Measurements from ENCODE around the gene S100A11.
A peak's percentile ranks its signal among the peaks of the same experiment; 100 is the strongest.

S100A11 gene

GRCh38 chr1:152003846-152004442, 32.9 kb downstream of the S100A11 start:
- H3K4me3 ChIP-seq (ENCODE audit: low read depth, low read length) = no peak overlapping the region
- DNase-seq (ENCODE audit: low read depth) = no peak
- TF ChIP-seq, protein P1, sequence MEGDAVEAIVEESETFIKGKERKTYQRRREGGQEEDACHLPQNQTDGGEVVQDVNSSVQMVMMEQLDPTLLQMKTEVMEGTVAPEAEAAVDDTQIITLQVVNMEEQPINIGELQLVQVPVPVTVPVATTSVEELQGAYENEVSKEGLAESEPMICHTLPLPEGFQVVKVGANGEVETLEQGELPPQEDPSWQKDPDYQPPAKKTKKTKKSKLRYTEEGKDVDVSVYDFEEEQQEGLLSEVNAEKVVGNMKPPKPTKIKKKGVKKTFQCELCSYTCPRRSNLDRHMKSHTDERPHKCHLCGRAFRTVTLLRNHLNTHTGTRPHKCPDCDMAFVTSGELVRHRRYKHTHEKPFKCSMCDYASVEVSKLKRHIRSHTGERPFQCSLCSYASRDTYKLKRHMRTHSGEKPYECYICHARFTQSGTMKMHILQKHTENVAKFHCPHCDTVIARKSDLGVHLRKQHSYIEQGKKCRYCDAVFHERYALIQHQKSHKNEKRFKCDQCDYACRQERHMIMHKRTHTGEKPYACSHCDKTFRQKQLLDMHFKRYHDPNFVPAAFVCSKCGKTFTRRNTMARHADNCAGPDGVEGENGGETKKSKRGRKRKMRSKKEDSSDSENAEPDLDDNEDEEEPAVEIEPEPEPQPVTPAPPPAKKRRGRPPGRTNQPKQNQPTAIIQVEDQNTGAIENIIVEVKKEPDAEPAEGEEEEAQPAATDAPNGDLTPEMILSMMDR (conservative IDR thresholded peaks at IDR 0.05; ENCODE audit: low read depth, low read length) = peak; percentile 36

- DNase-seq (ENCODE audit: low read depth) = no peak
- TF ChIP-seq, protein P1 (conservative IDR thresholded peaks at IDR 0.05; ENCODE audit: low read depth, low read length) = no peak
- H3K4me3 ChIP-seq (ENCODE audit: low read depth, low read length) = no peak overlapping the region
Observed at GRCh38 chr1:152002960-152003359, 33.8 kb downstream of the S100A11 start.

DNA sequence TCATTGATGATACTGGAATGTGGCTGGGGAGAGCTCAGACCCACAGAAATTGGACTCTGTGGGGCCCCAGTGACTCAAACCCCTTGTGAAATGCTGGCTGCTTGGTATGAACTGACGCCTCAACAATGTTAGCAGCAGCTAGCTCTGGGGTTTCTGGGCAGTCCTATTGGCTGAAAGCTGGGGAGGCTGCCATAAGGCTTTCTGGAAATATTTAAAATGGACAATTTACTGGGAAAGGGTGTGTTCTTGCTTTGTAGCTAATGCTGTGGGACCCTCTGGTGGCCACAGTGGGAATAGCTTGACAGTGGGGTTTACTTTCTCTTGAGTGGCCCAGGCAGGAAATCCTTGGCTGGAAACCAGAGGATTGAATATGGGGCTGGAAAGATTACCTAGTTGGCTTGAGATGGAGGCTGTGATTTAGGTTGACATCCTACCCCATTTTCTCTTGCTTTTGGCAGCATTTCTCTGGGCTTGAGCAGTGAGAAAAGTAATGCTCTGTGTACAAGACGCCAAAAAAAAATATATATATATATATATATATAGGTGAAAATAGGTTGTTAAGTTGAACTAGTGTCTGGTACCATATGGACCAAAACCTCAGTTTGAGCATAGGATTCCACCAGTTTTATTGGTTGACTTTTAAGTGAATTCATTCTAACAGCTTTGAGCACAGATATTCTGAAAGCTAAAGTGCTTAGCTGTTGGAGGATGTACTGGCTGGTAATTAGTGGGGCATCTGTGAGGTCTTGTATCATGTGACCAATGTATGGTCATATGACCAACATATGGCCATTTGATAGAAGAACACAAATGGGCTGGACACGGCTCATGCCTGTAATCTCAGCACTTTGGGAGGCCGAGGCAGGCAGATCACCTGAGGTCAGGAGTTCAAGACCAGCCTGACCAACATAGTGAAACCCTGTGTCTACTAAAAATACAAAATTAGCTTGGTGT, 34.9 kb downstream of the S100A11 start:
- H3K4me3 ChIP-seq (ENCODE audit: low read depth, low read length) = no peak overlapping the region
- peak; percentile 99 for DNase-seq (ENCODE audit: low read depth)
- TF ChIP-seq, protein P1 (conservative IDR thresholded peaks at IDR 0.05; ENCODE audit: low read depth, low read length) = peak; percentile 98

DNA sequence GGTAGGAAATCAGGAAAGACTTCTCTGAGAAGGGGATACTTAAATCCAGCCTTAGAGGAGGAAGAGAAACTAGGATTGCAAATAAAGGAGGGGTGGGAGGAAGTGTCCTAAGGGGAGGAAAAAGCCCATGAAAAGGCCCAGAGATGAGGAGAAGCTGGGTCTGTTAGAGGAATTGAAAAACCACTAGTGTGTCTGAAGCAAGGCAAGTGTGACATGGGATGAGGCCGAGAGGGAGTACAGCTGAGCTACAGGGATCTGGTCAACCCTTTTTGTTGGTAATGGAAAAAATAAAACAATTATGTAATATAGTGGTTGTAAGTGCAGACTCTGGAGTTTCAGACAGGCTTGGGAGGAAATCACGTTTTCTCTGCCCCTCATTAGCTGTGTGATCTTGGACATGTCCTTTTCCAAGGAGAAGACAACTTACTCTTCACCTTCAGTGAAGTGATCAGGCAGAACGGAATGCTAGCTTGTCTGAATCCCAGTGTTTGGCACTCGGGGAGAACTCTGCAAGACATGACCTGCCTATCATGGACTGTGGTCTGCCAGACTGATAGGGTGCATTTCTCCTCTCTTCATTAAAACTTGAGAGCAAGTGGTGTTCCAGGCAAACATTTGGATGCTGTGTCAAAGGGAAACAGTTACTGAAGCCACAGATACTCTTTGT, 35.7 kb downstream of the S100A11 start:
- TF ChIP-seq, protein P1 (conservative IDR thresholded peaks at IDR 0.05; ENCODE audit: low read depth, low read length) = no peak
- DNase-seq (ENCODE audit: low read depth) = no peak
- no peak overlapping the region for H3K4me3 ChIP-seq (ENCODE audit: low read depth, low read length)

DNA sequence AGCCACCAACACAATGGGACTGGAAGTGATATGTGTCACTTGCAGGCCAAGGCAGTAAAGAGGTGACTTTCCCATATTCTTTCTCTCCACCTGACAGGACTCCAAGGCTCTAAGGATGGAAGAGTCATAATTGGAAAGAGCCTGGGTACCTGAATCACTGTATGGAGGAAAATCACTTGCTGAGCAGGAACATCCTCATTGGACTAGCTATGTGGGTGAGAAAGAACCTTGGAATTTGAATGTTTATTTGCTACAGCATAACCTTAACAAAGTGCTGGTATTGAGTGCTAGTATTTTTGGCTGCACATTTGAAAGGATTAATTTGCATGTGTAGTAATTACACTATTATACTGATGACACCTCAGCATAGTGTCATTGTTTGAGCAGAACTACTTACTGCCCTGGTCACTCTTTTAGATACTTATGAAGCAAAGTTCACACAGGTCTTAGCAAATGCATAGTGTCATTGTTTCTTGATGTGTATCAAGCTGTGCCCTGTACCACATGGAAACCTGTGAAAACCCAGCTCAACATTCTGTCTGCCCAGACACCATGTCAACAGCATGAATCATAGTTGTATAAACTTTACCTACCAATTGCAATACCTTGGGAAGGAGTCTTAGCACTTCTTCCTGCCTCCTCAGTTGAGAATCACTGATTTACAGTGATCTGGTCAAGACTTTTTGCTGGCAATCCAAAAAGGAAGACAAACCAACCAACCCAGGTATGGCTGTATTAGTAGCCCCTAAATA, 38.0 kb downstream of the S100A11 start:
- TF ChIP-seq, protein P1 (conservative IDR thresholded peaks at IDR 0.05; ENCODE audit: low read depth, low read length) = no peak
- DNase-seq (ENCODE audit: low read depth) = no peak
- no peak overlapping the region for H3K4me3 ChIP-seq (ENCODE audit: low read depth, low read length)

- TF ChIP-seq, protein P1 (conservative IDR thresholded peaks at IDR 0.05; ENCODE audit: low read depth, low read length) = no peak
- DNase-seq (ENCODE audit: low read depth) = no peak
- no peak overlapping the region for H3K4me3 ChIP-seq (ENCODE audit: low read depth, low read length)
Observed at GRCh38 chr1:151997284-151997570, 39.6 kb downstream of the S100A11 start.

Measured in choroid plexus epithelial cell (primary cell).